ENCODE data around the gene KDM3A. TPM values are rescaled to one million over a fixed set of nuclear protein-coding genes. Genes with fewer than 3 reads are reported as not detected.
"Not testable (repeated sequence)": the region's sequence is repeated elsewhere in the genome, so short reads cannot be mapped to it uniquely, and the experiment has no call there.

The KDM3A gene
- total RNA-seq, 1 donor from 2014 or later: 76.2 TPM

GRCh38 chr2:86490245-86490644 lies 49.1 kb downstream of the KDM3A start:
- Histone ChIP-seq H3K9ac (ENCODE audit: low read length) (no peak overlapping the region), H3K9me3 (ENCODE audit: insufficient read depth, low read depth, low read length) (no peaks in the 10 kb centered on the region), H3K36me3 (ENCODE audit: insufficient read depth, low read length) (peaks cover 70% of the 10 kb centered on the region), H2AFZ (ENCODE audit: low read depth, low read length) (no peak overlapping the region), H3K4me3 (ENCODE audit: insufficient read depth, low read depth, low read length) (no peak overlapping the region), H3K79me2 (ENCODE audit: insufficient read depth, low read length) (no peaks in the 10 kb centered on the region), H3K27me3 (ENCODE audit: insufficient read depth, low read length) (no peaks in the 10 kb centered on the region), H3K27ac (ENCODE audit: low read depth, low read length) (no peak overlapping the region), H4K20me1 (ENCODE audit: insufficient read depth, low read length) (peaks cover 8% of the 10 kb centered on the region), H3K4me1 (ENCODE audit: insufficient read depth, low read length) (no peaks in the 10 kb centered on the region), H3K4me2 (ENCODE audit: low read length) (no peak overlapping the region)
- H3K27me3 Mint-ChIP-seq (ENCODE audit: low read depth, unreplicated experiment): no peaks in the 10 kb centered on the region
- no peak for FAIRE-seq
- H3K4me1 Mint-ChIP-seq (ENCODE audit: low read depth, unreplicated experiment): peaks cover 11% of the 10 kb centered on the region
- no peak overlapping the region for H3K27ac Mint-ChIP-seq (ENCODE audit: unreplicated experiment)
- H3K9me3 Mint-ChIP-seq (ENCODE audit: unreplicated experiment): no peaks in the 10 kb centered on the region
- TF ChIP-seq, protein P1, sequence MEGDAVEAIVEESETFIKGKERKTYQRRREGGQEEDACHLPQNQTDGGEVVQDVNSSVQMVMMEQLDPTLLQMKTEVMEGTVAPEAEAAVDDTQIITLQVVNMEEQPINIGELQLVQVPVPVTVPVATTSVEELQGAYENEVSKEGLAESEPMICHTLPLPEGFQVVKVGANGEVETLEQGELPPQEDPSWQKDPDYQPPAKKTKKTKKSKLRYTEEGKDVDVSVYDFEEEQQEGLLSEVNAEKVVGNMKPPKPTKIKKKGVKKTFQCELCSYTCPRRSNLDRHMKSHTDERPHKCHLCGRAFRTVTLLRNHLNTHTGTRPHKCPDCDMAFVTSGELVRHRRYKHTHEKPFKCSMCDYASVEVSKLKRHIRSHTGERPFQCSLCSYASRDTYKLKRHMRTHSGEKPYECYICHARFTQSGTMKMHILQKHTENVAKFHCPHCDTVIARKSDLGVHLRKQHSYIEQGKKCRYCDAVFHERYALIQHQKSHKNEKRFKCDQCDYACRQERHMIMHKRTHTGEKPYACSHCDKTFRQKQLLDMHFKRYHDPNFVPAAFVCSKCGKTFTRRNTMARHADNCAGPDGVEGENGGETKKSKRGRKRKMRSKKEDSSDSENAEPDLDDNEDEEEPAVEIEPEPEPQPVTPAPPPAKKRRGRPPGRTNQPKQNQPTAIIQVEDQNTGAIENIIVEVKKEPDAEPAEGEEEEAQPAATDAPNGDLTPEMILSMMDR (IDR thresholded peaks at IDR 0.05; ENCODE audit: insufficient read depth, low read depth, low read length): no peak
- no peak for TF ChIP-seq EZH2 (IDR thresholded peaks at IDR 0.05; ENCODE audit: insufficient read depth, low read length)
- no peak overlapping the region for H3K4me3 Mint-ChIP-seq (ENCODE audit: unreplicated experiment)
- peaks cover 47% of the 10 kb centered on the region for H3K36me3 Mint-ChIP-seq (ENCODE audit: low read depth, unreplicated experiment)
- DNase-seq (ENCODE audit: low read depth): no peak

DNA sequence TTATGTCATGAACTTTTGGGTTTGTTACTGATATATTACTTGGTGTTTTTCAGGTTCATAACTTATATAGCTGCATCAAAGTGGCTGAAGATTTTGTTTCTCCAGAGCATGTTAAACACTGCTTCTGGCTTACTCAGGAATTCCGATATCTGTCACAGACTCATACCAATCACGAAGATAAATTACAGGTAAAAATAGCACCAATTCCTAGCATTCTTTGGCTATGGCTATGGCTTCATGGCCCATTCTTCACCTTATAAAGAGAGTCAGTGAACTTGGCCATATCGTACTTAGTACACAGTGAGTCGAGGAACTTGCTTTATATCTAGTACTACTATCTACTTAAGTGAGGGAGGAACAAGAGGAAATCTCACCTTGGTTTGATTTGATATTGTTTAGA lies 49.9 kb downstream of the KDM3A start:
- Mint-ChIP-seq H3K4me3 (ENCODE audit: unreplicated experiment) (no peak overlapping the region), H3K4me1 (ENCODE audit: low read depth, unreplicated experiment) (peaks cover 7% of the 10 kb centered on the region), H3K27ac (ENCODE audit: unreplicated experiment) (no peak overlapping the region), H3K27me3 (ENCODE audit: low read depth, unreplicated experiment) (no peaks in the 10 kb centered on the region), H3K36me3 (ENCODE audit: low read depth, unreplicated experiment) (peaks cover 44% of the 10 kb centered on the region), H3K9me3 (ENCODE audit: unreplicated experiment) (no peaks in the 10 kb centered on the region)
- Histone ChIP-seq H3K27ac (ENCODE audit: low read depth, low read length) (no peak overlapping the region), H3K36me3 (ENCODE audit: insufficient read depth, low read length) (peaks cover 62% of the 10 kb centered on the region), H3K4me2 (ENCODE audit: low read length) (no peak overlapping the region), H3K9me3 (ENCODE audit: insufficient read depth, low read depth, low read length) (no peaks in the 10 kb centered on the region), H2AFZ (ENCODE audit: low read depth, low read length) (no peak overlapping the region), H4K20me1 (ENCODE audit: insufficient read depth, low read length) (peaks cover 8% of the 10 kb centered on the region), H3K79me2 (ENCODE audit: insufficient read depth, low read length) (peaks cover 3% of the 10 kb centered on the region), H3K9ac (ENCODE audit: low read length) (no peak overlapping the region), H3K4me3 (ENCODE audit: insufficient read depth, low read depth, low read length) (no peak overlapping the region), H3K27me3 (ENCODE audit: insufficient read depth, low read length) (no peaks in the 10 kb centered on the region), H3K4me1 (ENCODE audit: insufficient read depth, low read length) (no peaks in the 10 kb centered on the region)
- peak; percentile 68 for DNase-seq (ENCODE audit: low read depth)
- no peak for TF ChIP-seq EZH2 (IDR thresholded peaks at IDR 0.05; ENCODE audit: insufficient read depth, low read length)
- TF ChIP-seq, protein P1 (IDR thresholded peaks at IDR 0.05; ENCODE audit: insufficient read depth, low read depth, low read length): no peak
- no peak for FAIRE-seq

DNA sequence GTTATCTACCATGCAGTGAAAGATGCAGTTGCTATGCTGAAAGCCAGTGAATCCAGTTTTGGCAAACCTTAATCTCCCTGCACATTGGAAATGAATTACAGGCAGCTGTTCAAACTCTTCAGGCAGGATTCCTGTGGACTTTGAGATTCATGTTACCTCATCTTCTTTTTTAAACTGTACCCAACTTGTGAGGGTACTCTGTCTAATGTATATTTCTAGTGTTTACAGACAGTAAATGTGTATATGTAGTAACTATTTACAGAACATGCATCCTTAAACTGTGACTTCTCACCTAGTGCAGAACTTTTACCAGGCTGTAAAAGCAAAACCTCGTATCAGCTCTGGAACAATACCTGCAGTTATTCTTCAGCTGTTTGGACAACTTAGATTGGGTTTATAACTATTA lies 50.9 kb downstream of the KDM3A start:
- H3K4me1 Mint-ChIP-seq (ENCODE audit: low read depth, unreplicated experiment): peaks cover 9% of the 10 kb centered on the region
- Histone ChIP-seq H3K79me2 (ENCODE audit: insufficient read depth, low read length) (peaks cover 3% of the 10 kb centered on the region), H3K4me3 (ENCODE audit: insufficient read depth, low read depth, low read length) (no peak overlapping the region), H3K36me3 (ENCODE audit: insufficient read depth, low read length) (peaks cover 54% of the 10 kb centered on the region), H3K27me3 (ENCODE audit: insufficient read depth, low read length) (no peaks in the 10 kb centered on the region), H3K4me1 (ENCODE audit: insufficient read depth, low read length) (no peaks in the 10 kb centered on the region), H3K9ac (ENCODE audit: low read length) (no peak overlapping the region), H3K27ac (ENCODE audit: low read depth, low read length) (no peak overlapping the region), H2AFZ (ENCODE audit: low read depth, low read length) (no peak overlapping the region), H4K20me1 (ENCODE audit: insufficient read depth, low read length) (peaks cover 4% of the 10 kb centered on the region), H3K4me2 (ENCODE audit: low read length) (no peak overlapping the region), H3K9me3 (ENCODE audit: insufficient read depth, low read depth, low read length) (no peaks in the 10 kb centered on the region)
- H3K9me3 Mint-ChIP-seq (ENCODE audit: unreplicated experiment): no peaks in the 10 kb centered on the region
- no peak overlapping the region for H3K27ac Mint-ChIP-seq (ENCODE audit: unreplicated experiment)
- no peak overlapping the region for H3K4me3 Mint-ChIP-seq (ENCODE audit: unreplicated experiment)
- FAIRE-seq (no peak), DNase-seq (ENCODE audit: low read depth) (peak; percentile 48)
- no peaks in the 10 kb centered on the region for H3K27me3 Mint-ChIP-seq (ENCODE audit: low read depth, unreplicated experiment)
- peaks cover 40% of the 10 kb centered on the region for H3K36me3 Mint-ChIP-seq (ENCODE audit: low read depth, unreplicated experiment)
- no peak for TF ChIP-seq EZH2 (IDR thresholded peaks at IDR 0.05; ENCODE audit: insufficient read depth, low read length)
- TF ChIP-seq, protein P1 (IDR thresholded peaks at IDR 0.05; ENCODE audit: insufficient read depth, low read depth, low read length): no peak

DNA sequence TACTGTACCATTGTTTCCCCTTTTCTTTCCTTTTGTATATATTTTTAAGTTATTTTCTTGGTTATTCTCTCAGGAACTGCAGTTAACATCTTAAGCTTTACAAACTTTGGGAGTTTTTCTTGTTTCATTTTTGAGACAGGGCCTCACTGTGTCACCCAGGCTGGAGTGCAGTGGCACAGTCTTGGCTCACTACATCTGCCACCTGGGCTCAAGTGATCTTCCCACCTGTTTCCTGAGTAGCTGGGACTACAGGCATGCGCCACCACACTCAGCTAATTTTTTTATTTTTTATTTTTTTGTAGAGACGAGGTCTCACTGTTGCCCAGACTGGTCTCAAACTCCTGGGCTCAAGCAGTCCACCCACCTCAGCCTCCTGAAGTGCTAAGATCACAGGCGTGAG lies 55.2 kb downstream of the KDM3A start:
- not testable (repeated sequence) for H3K9me3 ChIP-seq (ENCODE audit: insufficient read depth, low read depth, low read length); H3K4me3 ChIP-seq (ENCODE audit: insufficient read depth, low read depth, low read length); H3K4me1 ChIP-seq (ENCODE audit: insufficient read depth, low read length); H3K27me3 ChIP-seq (ENCODE audit: insufficient read depth, low read length); DNase-seq (ENCODE audit: low read depth); H3K27ac ChIP-seq (ENCODE audit: low read depth, low read length); H3K79me2 ChIP-seq (ENCODE audit: insufficient read depth, low read length); H3K27ac Mint-ChIP-seq (ENCODE audit: unreplicated experiment); H4K20me1 ChIP-seq (ENCODE audit: insufficient read depth, low read length); H2AFZ ChIP-seq (ENCODE audit: low read depth, low read length); H3K27me3 Mint-ChIP-seq (ENCODE audit: low read depth, unreplicated experiment); H3K9me3 Mint-ChIP-seq (ENCODE audit: unreplicated experiment); H3K4me2 ChIP-seq (ENCODE audit: low read length); H3K9ac ChIP-seq (ENCODE audit: low read length); H3K4me3 Mint-ChIP-seq (ENCODE audit: unreplicated experiment); FAIRE-seq; H3K4me1 Mint-ChIP-seq (ENCODE audit: low read depth, unreplicated experiment)
- H3K36me3 Mint-ChIP-seq (ENCODE audit: low read depth, unreplicated experiment): peaks cover 51% of the 10 kb centered on the region
- peaks cover 27% of the 10 kb centered on the region for H3K36me3 ChIP-seq (ENCODE audit: insufficient read depth, low read length)

Data from astrocyte (in vitro differentiated cells and primary cell).